Measurements from ENCODE around the gene RFTN1.

RFTN1 gene

DNA sequence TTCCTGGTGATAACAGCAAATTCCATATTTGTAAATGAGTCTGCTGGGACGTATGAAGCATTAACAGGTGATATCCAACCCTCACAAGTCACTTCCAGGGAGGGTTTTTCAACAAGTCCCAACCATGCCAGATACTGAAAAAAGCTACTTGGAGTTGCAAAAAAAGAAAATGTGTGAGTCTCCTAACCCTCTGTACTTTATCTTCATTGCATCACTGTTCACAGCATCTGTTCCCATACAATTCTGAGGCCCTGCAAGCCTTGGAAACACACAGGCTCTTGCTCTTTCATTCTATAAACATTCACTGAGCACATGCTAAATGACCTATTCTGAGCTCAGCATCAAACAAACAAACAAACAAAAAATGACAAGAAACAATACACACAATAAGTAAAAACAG lies 120.8 kb downstream of the RFTN1 start:
- Mint-ChIP-seq H3K4me3 (no peak overlapping the region), H3K36me3 (peaks cover 37% of the 10 kb centered on the region), H3K9me3 (no peaks in the 10 kb centered on the region), H3K27me3 (no peaks in the 10 kb centered on the region), H3K4me1 (peaks cover 53% of the 10 kb centered on the region), H3K27ac (no peak overlapping the region)

DNA sequence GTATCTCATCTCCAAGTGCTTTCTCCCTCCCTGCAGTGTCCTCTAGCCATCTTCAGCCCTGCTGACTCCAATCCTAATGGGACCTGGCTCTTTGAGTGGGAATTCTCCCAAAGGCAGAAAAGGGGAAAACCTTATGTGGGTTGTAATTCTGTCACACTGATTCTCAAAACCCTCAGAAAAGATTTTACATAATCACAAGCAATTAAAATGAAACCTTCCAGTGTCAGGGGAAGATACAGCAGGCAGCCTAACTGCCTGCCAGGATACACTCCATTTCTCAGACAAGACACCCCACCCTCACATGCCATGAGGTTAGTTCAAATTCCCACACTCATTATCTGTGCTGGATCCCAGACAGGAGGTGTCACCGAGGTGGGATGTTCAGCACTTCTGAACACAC lies 121.4 kb downstream of the RFTN1 start:
- no peaks in the 10 kb centered on the region for H3K9me3 Mint-ChIP-seq
- H3K4me1 Mint-ChIP-seq = peaks cover 57% of the 10 kb centered on the region
- H3K4me3 Mint-ChIP-seq = no peak overlapping the region
- no peak overlapping the region for H3K27ac Mint-ChIP-seq
- peaks cover 35% of the 10 kb centered on the region for H3K36me3 Mint-ChIP-seq
- H3K27me3 Mint-ChIP-seq = no peaks in the 10 kb centered on the region

DNA sequence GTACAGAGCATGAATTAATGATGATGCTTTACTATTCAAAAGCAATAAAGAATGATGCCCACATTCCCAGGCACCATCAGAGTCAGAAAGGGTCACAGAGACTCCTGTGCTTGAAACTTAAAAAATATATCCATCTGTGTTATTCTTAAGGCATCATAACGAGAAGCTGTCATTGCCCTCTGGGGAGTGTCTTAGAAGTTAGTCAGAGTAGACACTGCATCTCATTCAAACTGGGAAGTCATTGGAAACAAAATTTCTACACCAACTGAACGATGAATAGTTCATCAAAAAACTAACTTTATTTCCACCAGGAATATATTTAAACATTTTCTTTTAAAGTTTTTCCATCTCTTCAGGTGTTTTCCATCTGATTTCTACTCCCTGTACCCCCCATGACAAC lies 122.9 kb downstream of the RFTN1 start:
- H3K27ac Mint-ChIP-seq = no peak overlapping the region
- H3K4me1 Mint-ChIP-seq = peaks cover 63% of the 10 kb centered on the region
- H3K36me3 Mint-ChIP-seq = peaks cover 30% of the 10 kb centered on the region
- H3K9me3 Mint-ChIP-seq = no peaks in the 10 kb centered on the region
- H3K27me3 Mint-ChIP-seq = no peaks in the 10 kb centered on the region
- no peak overlapping the region for H3K4me3 Mint-ChIP-seq

DNA sequence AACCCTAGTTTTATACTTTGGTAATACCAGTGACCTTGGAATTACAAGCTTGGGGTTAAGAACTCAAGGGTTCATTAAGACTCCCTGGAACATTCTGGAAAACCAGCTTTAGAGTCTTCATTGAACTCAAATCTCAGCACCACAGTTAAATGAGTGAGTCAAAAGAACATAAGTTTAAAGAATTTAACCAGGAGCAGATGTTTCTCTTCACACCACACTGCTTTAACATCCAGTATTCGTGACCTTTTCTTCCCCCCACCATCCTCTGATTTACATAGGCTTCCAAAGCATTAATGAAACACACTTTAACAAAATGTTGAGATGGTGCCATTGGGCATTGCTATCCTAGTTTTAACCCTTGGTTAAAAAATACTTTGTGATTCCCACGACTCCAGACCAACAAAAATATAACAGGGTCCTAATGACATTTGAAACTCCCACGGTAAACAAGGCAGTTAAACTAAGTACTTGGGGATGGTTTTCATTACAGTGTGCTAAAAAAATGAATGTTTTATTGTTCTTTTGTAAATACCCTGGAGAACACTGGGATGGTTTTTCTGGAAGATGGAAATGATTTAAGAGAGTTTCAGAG lies 124.6 kb downstream of the RFTN1 start:
- no peak overlapping the region for H3K27ac Mint-ChIP-seq

DNA sequence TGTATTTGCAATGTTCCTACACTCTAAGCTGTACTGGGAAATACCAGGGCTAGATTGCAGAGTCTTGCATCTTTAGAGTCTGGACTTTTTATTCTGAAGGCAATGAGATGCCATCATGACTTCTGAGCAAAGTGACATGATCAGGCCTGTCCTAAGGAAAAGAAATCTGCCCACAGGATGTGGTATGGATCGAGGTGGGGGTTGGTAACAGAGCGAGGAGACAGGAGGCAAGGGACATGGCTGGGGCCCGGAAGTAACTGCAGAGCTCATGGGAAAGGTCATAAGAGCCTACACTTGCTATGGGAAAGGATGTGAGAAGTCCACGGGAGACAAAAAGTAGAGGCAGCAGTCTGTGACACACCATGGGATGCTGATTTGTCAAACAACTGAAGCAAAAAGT lies 126.9 kb downstream of the RFTN1 start:
- Mint-ChIP-seq H3K9me3 (peaks cover 10% of the 10 kb centered on the region), H3K4me1 (peaks cover 79% of the 10 kb centered on the region), H3K4me3 (no peak overlapping the region), H3K27ac (peak overlapping the region; percentile 82), H3K27me3 (no peaks in the 10 kb centered on the region), H3K36me3 (peaks cover 31% of the 10 kb centered on the region)

More for the DNA sequence above, 124.6 kb downstream of the RFTN1 start:
- Mint-ChIP-seq H3K9me3 (no peaks in the 10 kb centered on the region), H3K4me3 (no peak overlapping the region), H3K36me3 (peaks cover 27% of the 10 kb centered on the region), H3K4me1 (peaks cover 70% of the 10 kb centered on the region), H3K27me3 (no peaks in the 10 kb centered on the region)

DNA sequence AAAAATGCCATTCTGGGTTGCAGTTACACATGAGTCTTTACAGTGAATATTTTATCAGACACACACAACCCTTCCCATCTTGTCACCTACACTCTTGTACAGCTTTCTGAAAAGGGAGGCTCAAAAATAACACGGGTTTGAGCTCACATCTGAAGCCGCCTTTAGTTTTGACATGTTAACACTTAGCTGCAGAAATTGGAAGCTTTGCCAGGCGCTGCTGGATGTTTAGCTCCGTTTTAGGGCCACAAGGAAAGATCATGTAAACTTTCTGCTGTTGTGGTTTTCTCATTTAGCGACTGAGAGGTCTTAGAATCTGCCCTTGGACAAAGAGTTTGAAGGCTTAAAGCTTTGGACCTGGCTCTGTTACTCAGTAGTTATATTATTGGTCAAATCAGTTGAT lies 128.3 kb downstream of the RFTN1 start:
- Mint-ChIP-seq H3K36me3 (peaks cover 37% of the 10 kb centered on the region), H3K4me3 (no peak overlapping the region), H3K9me3 (peaks cover 10% of the 10 kb centered on the region), H3K4me1 (peaks cover 78% of the 10 kb centered on the region), H3K27me3 (no peaks in the 10 kb centered on the region), H3K27ac (peak overlapping the region; percentile 8)

DNA sequence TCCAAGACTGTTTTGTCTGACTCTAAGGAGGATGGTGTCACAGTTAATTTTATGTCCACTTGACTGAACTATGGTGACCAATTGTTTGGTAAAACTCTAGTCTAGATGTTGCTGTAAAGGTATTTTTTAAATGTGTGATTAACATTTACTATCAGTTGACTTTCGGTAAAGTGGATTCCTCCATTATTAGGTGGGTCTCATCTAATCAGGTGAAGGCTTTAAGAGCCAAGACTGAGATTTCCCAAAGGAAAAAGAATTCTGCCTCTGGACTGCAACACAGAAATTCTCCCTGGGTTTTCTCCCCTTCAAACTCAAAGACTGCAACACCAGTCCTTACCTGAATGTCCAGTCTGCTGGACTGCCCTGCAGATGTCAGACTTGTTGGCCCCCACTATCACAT lies 129.6 kb downstream of the RFTN1 start:
- H3K9me3 Mint-ChIP-seq = peaks cover 10% of the 10 kb centered on the region
- peak overlapping the region; percentile 32 for H3K27ac Mint-ChIP-seq
- H3K27me3 Mint-ChIP-seq = no peaks in the 10 kb centered on the region
- peaks cover 78% of the 10 kb centered on the region for H3K4me1 Mint-ChIP-seq
- H3K4me3 Mint-ChIP-seq = no peak overlapping the region
- H3K36me3 Mint-ChIP-seq = peaks cover 28% of the 10 kb centered on the region

DNA sequence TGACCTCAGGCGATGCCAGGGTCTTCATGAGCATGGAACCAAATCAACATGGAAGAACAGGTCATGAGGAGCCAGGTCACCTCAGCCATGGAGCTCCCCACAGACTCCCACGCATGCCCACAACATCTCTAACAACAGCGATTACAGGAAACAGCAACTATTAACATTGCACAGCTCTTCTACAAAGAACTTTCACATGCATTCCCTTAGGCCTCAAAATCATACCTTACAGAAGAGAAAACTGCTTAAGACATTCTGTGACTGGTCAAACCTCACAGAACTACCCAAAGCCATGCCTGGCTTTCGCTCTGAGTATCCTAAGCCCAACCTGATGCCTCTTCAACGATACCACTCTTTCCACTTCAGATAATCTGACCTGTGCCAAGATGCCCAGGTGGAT lies 130.7 kb downstream of the RFTN1 start:
- peaks cover 78% of the 10 kb centered on the region for H3K4me1 Mint-ChIP-seq
- no peak overlapping the region for H3K4me3 Mint-ChIP-seq
- no peaks in the 10 kb centered on the region for H3K27me3 Mint-ChIP-seq
- H3K36me3 Mint-ChIP-seq = peaks cover 32% of the 10 kb centered on the region
- peaks cover 10% of the 10 kb centered on the region for H3K9me3 Mint-ChIP-seq
- peak overlapping the region; percentile 63 for H3K27ac Mint-ChIP-seq

DNA sequence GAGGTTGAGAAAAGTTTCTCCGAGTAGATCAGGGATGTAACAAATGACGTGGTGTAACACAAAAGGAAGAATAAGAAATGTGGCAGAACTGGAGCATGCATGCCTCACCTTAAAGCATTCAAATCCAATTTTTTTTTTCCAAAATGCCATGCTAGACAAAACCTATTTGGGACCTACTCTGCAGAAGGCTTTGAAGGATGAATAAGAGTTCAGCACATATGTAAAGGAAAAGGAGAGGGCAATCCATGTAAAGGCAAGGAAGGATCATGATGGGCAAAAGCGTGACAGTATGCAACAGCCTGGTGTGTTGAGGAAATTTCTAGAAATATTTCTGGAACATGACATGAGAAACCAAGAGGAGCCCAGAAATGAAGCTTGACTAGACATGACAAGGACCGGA lies 132.1 kb downstream of the RFTN1 start:
- Mint-ChIP-seq H3K4me3 (no peak overlapping the region), H3K36me3 (peaks cover 30% of the 10 kb centered on the region), H3K27ac (no peak overlapping the region), H3K27me3 (no peaks in the 10 kb centered on the region), H3K4me1 (peaks cover 78% of the 10 kb centered on the region), H3K9me3 (peaks cover 10% of the 10 kb centered on the region)

DNA sequence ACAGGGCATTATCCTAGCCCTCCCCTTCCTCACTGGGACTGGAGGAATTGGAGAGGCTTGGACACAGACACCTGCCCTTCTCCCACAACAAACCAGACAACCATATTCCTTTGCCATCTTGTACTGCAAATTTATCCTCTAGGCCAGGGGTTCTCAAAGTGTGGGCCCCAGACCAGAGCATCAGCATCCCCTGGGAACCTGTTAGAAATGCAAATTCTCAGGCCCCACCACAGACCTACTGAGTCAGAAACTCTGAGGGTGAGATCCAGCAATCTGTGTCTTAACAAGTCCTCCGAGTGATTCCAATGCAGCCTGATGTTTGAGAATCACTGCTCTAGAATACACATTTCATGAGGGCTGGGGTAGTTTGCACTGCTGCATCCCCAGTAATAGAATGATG lies 133.1 kb downstream of the RFTN1 start:
- H3K4me3 Mint-ChIP-seq = no peak overlapping the region
- peaks cover 33% of the 10 kb centered on the region for H3K36me3 Mint-ChIP-seq
- H3K4me1 Mint-ChIP-seq = peaks cover 83% of the 10 kb centered on the region
- peaks cover 10% of the 10 kb centered on the region for H3K9me3 Mint-ChIP-seq
- no peaks in the 10 kb centered on the region for H3K27me3 Mint-ChIP-seq
- peak overlapping the region; percentile 35 for H3K27ac Mint-ChIP-seq

DNA sequence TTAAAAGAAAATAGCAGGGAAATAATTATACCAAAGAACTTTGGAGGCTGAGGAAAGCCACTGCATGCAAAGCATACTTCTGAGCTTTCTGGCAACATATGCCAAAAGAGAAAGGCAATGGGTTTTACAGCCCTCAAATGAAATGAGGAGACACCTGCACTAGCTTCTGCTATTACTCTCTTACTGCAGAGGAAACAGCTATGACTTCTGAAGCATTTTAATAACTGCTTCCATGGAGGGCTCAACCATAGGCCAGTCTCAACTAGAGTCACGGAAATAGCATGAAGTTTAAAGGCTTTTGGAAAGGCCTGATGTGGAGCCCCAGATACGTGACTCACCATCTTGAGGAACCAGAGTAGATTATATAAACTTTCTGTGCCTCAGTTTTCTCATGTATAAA lies 133.7 kb downstream of the RFTN1 start:
- H3K4me3 Mint-ChIP-seq = no peak overlapping the region

DNA sequence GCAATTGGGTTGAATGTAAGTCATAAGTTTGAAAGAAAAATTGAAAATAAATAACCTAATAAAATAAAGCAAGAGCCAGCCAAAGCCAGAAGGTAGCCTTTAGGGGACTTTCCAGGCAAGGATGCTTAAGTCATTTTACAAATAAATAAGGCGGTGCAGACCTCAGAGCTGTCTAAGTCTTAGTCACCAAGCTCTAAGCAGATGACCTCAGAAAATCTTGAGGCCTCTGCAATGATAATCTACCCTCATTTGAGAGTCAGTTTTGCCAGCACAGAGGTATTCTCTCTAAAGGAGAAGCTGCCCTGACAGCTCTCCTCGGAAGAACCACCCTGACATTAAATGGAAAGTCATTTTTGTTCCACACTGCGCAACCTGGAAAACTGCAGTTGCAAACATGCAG lies 134.6 kb downstream of the RFTN1 start:
- Mint-ChIP-seq H3K9me3 (peaks cover 10% of the 10 kb centered on the region), H3K36me3 (peaks cover 36% of the 10 kb centered on the region), H3K4me1 (peaks cover 90% of the 10 kb centered on the region), H3K27ac (peak overlapping the region; percentile 88), H3K27me3 (no peaks in the 10 kb centered on the region), H3K4me3 (no peak overlapping the region)

More for the DNA sequence above, 133.7 kb downstream of the RFTN1 start:
- peak overlapping the region; percentile 35 for H3K27ac Mint-ChIP-seq
- H3K27me3 Mint-ChIP-seq = no peaks in the 10 kb centered on the region
- H3K36me3 Mint-ChIP-seq = peaks cover 35% of the 10 kb centered on the region
- peaks cover 86% of the 10 kb centered on the region for H3K4me1 Mint-ChIP-seq
- H3K9me3 Mint-ChIP-seq = peaks cover 10% of the 10 kb centered on the region

DNA sequence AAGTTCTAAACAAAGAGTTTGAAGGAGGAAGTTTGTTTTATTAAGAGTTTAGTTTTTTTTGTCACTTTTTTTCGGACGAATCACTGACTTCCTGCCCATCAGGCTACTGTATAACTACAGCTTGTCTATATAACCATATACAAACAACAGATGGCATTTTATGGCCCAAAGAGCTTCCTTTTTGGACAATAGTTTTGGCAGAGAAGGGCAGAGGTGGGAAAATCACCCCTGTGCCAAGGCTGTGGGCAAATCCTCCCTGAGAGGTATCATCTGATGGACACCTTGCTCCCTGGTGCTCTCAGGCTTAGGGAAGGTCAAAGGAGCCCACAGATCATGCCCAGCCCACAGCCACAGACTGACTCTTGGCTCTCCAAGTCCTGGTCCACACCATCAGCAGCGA lies 135.1 kb downstream of the RFTN1 start:
- Mint-ChIP-seq H3K27ac (peak overlapping the region; percentile 88), H3K36me3 (peaks cover 35% of the 10 kb centered on the region), H3K4me1 (peaks cover 92% of the 10 kb centered on the region), H3K9me3 (peaks cover 7% of the 10 kb centered on the region), H3K4me3 (no peak overlapping the region), H3K27me3 (no peaks in the 10 kb centered on the region)

DNA sequence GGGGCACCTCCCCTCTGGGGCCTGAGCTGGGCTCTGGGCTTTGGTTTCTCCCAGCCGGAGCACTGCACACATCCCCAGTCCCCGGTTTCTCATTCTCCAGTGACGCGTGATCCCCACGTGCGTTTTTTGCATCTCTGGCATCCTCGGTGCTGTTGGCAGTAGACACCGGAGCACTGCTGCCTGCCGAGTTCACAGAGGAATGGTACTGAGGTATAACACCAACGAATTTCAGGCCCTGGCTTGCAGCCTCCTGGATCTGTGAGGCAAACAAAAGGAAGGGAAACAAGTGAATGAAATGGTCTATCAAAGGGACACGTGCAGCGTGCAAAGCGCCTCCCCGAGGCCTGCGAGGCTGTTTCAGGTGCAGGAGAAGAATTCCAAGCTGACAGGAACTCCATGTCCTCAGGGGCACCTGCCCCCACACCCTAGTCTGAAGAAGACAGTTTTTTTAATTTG lies 135.6 kb downstream of the RFTN1 start:
- H3K4me1 Mint-ChIP-seq = peaks cover 92% of the 10 kb centered on the region
- H3K27me3 Mint-ChIP-seq = no peaks in the 10 kb centered on the region
- peaks cover 33% of the 10 kb centered on the region for H3K36me3 Mint-ChIP-seq
- peak overlapping the region; percentile 88 for H3K27ac Mint-ChIP-seq
- H3K4me3 Mint-ChIP-seq = peak overlapping the region; percentile 59
- H3K9me3 Mint-ChIP-seq = peaks cover 6% of the 10 kb centered on the region

DNA sequence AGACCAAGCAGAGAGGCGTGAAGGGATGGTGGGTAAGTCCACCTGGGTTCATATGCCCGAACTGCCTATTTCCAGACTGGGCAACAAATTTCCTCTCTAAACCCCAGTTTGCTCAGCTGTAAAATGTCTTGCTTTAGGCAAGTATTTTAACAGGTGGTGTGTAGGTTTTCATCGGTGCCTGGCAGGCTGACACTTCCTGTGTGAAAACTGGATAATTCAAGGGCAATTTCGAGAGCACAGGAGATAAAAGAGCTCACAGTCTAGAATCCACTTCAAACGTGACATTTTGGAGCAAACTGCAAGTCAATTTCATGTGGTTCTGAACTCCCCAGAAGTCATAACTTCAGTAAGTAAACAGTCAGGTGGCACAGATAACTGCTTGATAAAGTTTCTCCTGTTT lies 136.3 kb downstream of the RFTN1 start:
- Mint-ChIP-seq H3K4me1 (peaks cover 90% of the 10 kb centered on the region), H3K9me3 (no peaks in the 10 kb centered on the region), H3K4me3 (peak overlapping the region; percentile 59), H3K36me3 (peaks cover 27% of the 10 kb centered on the region), H3K27me3 (no peaks in the 10 kb centered on the region), H3K27ac (peak overlapping the region; percentile 88)

DNA sequence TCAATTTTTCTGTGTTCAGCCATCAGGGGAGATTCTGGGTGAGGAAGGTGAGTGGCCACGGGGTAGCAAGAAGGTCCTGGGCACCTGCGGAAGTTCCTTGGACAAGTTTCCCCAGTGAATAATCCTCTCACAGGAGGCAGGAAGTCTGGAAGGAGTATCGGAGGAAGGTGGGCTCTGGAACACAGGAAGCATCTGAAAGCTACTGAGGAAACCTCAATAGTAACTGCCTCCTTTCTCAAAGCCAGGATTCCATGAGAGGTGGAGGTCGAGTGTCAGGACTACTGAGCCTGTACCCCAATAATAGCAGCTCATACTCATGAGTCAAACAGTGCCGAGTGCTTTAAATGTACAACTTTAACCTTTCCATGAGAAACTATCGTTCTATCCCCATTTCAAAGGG lies 137.6 kb downstream of the RFTN1 start:
- Mint-ChIP-seq H3K4me1 (peaks cover 97% of the 10 kb centered on the region), H3K27ac (peak overlapping the region; percentile 95), H3K36me3 (peaks cover 21% of the 10 kb centered on the region), H3K27me3 (no peaks in the 10 kb centered on the region), H3K9me3 (no peaks in the 10 kb centered on the region), H3K4me3 (peak overlapping the region; percentile 11)

DNA sequence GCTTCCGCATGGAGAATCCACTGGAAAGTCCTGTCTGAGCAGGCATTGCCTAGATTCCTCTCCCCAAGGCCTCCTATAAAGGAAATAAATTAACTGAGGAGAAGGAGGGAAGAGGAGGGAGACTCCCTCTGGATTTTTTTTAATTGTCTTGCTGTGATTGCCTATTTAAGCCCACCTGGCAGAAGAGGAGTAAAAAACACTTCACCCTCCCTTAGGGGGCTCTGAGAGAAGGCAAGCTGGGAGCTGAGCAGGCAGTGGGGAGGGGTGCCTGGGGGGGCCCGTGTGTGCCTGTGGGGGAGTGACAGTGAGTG lies 138.6 kb downstream of the RFTN1 start:
- Mint-ChIP-seq H3K36me3 (peaks cover 22% of the 10 kb centered on the region), H3K27ac (peak overlapping the region; percentile 95)

More for the DNA sequence above, 138.6 kb downstream of the RFTN1 start:
- Mint-ChIP-seq H3K27me3 (no peaks in the 10 kb centered on the region), H3K4me3 (peak overlapping the region; percentile 56), H3K9me3 (no peaks in the 10 kb centered on the region), H3K4me1 (peaks cover 98% of the 10 kb centered on the region)

Data from activated naive CD4-positive, alpha-beta T cell treated with anti-CD3 and anti-CD28 coated beads, Interleukin-2, amount 50 U/mL, for 24 hours (primary cell).